Vagina (tissue), 2 donors: ENCODE measurements around the gene MTM1. TPM values are rescaled to one million over a fixed set of nuclear protein-coding genes. Genes with fewer than 3 reads are reported as not detected.

Experiments
- DNase-seq, 2 donors: peaks; one replicate each; pipeline ENCODE4 v3.0.0-alpha.2; 2017; ENCODE audit errors: extremely low spot score in 2 of 2
- H3K27ac ChIP-seq: fragments of 200-600 bp; sonication (generic); one replicate; pipeline ENCODE4 v1.5.1; 2019
- H3K27me3 ChIP-seq: fragments of 200-600 bp; sonication (generic); one replicate; pipeline ENCODE4 v1.5.1; 2019
- H3K36me3 ChIP-seq, 2 donors: fragments of 200-600 bp; sonication (generic); one replicate each; pipeline ENCODE4 v1.5.1; 2017 to 2019
- H3K4me1 ChIP-seq: fragments of 200-600 bp; sonication (generic); one replicate; pipeline ENCODE4 v1.5.1; 2019
- H3K4me3 ChIP-seq, 2 donors: fragments of 200-600 bp; sonication (generic); 1 replicate in 1 of 2; 2 replicates in 1 of 2; pipeline ENCODE4 v1.5.1; 2016 to 2019
- H3K9me3 ChIP-seq: fragments of 200-600 bp; sonication (generic); one replicate; pipeline ENCODE4 v1.5.1; 2019
- CTCF ChIP-seq, 3 experiments: fragments of 450-650 bp in 2 of 3; fragments of 200-600 bp in 1 of 3; sonication (generic) in 1 of 3; IDR thresholded peaks; one replicate each; pipeline ENCODE4 v1.5.1; 2017 to 2019; ENCODE audit warnings: antibody characterized with exemption in 3 of 3, mild to moderate bottlenecking in 2 of 3, moderate library complexity in 2 of 3
- POLR2A ChIP-seq, 2 donors: fragments of 450-650 bp; IDR thresholded peaks; one replicate each; pipeline ENCODE4 v1.6.1; 2017; ENCODE audit warnings: antibody characterized with exemption in 2 of 2, mild to moderate bottlenecking in 2 of 2, moderate library complexity in 2 of 2
- POLR2AphosphoS5 ChIP-seq, 2 donors: sonication (generic); formaldehyde crosslinking; IDR thresholded peaks; one replicate each; pipeline ENCODE4 v1.9.0; 2017; ENCODE audit warnings: antibody characterized with exemption in 2 of 2, mild to moderate bottlenecking in 2 of 2, low read depth in 1 of 2; ENCODE audit not compliant: insufficient read depth in 1 of 2
- intact Hi-C: fragments of 100-400 bp; cut with DNase I; formaldehyde crosslinking; loops from one replicate; pipeline ENCODE4 v1.15.1; 2023
- total RNA-seq: library from RNA; depleted of rRNA; stranded (reverse); fragments of >200 nt; gene quantifications from one replicate; pipeline ENCODE4 v1.2.3, GENCODE V29; 2016

MTM1 gene
- total RNA-seq, 1 donor from 2014 or later: 13.3 TPM

GRCh38 chrX:150655788-150656187 lies 87.4 kb downstream of the MTM1 start:
- no peaks in the 10 kb centered on the region for H3K27me3 ChIP-seq
- no peak for TF ChIP-seq CTCF (IDR thresholded peaks at IDR 0.05)
- no peak for TF ChIP-seq POLR2AphosphoS5 (IDR thresholded peaks at IDR 0.05; ENCODE audit: insufficient read depth in 1 of 2, low read depth in 1 of 2)
- TF ChIP-seq POLR2A (IDR thresholded peaks at IDR 0.05): no peak
- no peak for DNase-seq
- intact Hi-C loops: no loop called here
- H3K36me3 ChIP-seq: peaks cover 0 to 15% of the 10 kb centered on the region in 2 donors
- H3K27ac ChIP-seq: no peak overlapping the region
- H3K9me3 ChIP-seq: no peaks in the 10 kb centered on the region
- no peaks in the 10 kb centered on the region for H3K4me1 ChIP-seq
- no peak overlapping the region for H3K4me3 ChIP-seq

- no peak for DNase-seq
- no peak overlapping the region for H3K27ac ChIP-seq
- peaks cover 0 to 23% of the 10 kb centered on the region in 2 donors for H3K36me3 ChIP-seq
- H3K9me3 ChIP-seq: no peaks in the 10 kb centered on the region
- no peaks in the 10 kb centered on the region for H3K4me1 ChIP-seq
- TF ChIP-seq CTCF (IDR thresholded peaks at IDR 0.05): no peak
- no peak for TF ChIP-seq POLR2AphosphoS5 (IDR thresholded peaks at IDR 0.05; ENCODE audit: insufficient read depth in 1 of 2, low read depth in 1 of 2)
- TF ChIP-seq POLR2A (IDR thresholded peaks at IDR 0.05): no peak
- intact Hi-C loops: no loop called here
- H3K27me3 ChIP-seq: no peaks in the 10 kb centered on the region
- H3K4me3 ChIP-seq: no peak overlapping the region
Measured at GRCh38 chrX:150663073-150663472, 94.7 kb downstream of the MTM1 start.

GRCh38 chrX:150664290-150664689 lies 95.9 kb downstream of the MTM1 start:
- Histone ChIP-seq H3K27me3 (no peaks in the 10 kb centered on the region), H3K4me1 (no peaks in the 10 kb centered on the region), H3K4me3 (no peak overlapping the region), H3K9me3 (no peaks in the 10 kb centered on the region), H3K36me3 (peaks cover 0 to 17% of the 10 kb centered on the region in 2 donors), H3K27ac (no peak overlapping the region)
- no peak for DNase-seq
- TF ChIP-seq POLR2AphosphoS5 (IDR thresholded peaks at IDR 0.05; ENCODE audit: insufficient read depth in 1 of 2, low read depth in 1 of 2): no peak
- TF ChIP-seq POLR2A (IDR thresholded peaks at IDR 0.05): no peak
- TF ChIP-seq CTCF (IDR thresholded peaks at IDR 0.05): no peak
- intact Hi-C loops: no loop called here

- Histone ChIP-seq H3K36me3 (no peaks in the 10 kb centered on the region), H3K27me3 (no peaks in the 10 kb centered on the region), H3K4me1 (no peaks in the 10 kb centered on the region), H3K4me3 (no peak overlapping the region), H3K27ac (no peak overlapping the region), H3K9me3 (no peaks in the 10 kb centered on the region)
- DNase-seq: no peak
- TF ChIP-seq CTCF (IDR thresholded peaks at IDR 0.05): no peak
- no peak for TF ChIP-seq POLR2A (IDR thresholded peaks at IDR 0.05)
- no peak for TF ChIP-seq POLR2AphosphoS5 (IDR thresholded peaks at IDR 0.05; ENCODE audit: insufficient read depth in 1 of 2, low read depth in 1 of 2)
- intact Hi-C loops: no loop called here
Measured at GRCh38 chrX:150676221-150676620, 107.8 kb downstream of the MTM1 start.

GRCh38 chrX:150680974-150681373 lies 112.6 kb downstream of the MTM1 start:
- intact Hi-C loops: no loop called here

More at GRCh38 chrX:150680974-150681373, 112.6 kb downstream of the MTM1 start:
- DNase-seq: no peak
- no peaks in the 10 kb centered on the region for H3K9me3 ChIP-seq
- no peaks in the 10 kb centered on the region for H3K36me3 ChIP-seq
- no peaks in the 10 kb centered on the region for H3K27me3 ChIP-seq
- no peak for TF ChIP-seq CTCF (IDR thresholded peaks at IDR 0.05)
- no peak for TF ChIP-seq POLR2A (IDR thresholded peaks at IDR 0.05)
- no peak for TF ChIP-seq POLR2AphosphoS5 (IDR thresholded peaks at IDR 0.05; ENCODE audit: insufficient read depth in 1 of 2, low read depth in 1 of 2)
- H3K4me1 ChIP-seq: no peaks in the 10 kb centered on the region
- H3K27ac ChIP-seq: no peak overlapping the region
- no peak overlapping the region for H3K4me3 ChIP-seq
